Activated CD4-positive, alpha-beta T cell treated with anti-CD3 and anti-CD28 coated beads, Interleukin-2, Interleukin-6, amounts not matched to agents 100 ng/mL and 50 ng/mL, durations not matched to agents 16 hours and 8 hours (primary cell): Measurements from ENCODE around the gene ZGLP1.
A peak's percentile ranks its signal among the peaks of the same experiment; 100 is the strongest.

Experiments used
- DNase-seq: peaks from one replicate; pipeline ENCODE4 v3.0.0-alpha.2; 2020

ZGLP1 gene

GRCh38 chr19:10271543-10272086 is 38.0 kb downstream of the ZGLP1 start:
- DNase-seq = peak; percentile 53

DNA sequence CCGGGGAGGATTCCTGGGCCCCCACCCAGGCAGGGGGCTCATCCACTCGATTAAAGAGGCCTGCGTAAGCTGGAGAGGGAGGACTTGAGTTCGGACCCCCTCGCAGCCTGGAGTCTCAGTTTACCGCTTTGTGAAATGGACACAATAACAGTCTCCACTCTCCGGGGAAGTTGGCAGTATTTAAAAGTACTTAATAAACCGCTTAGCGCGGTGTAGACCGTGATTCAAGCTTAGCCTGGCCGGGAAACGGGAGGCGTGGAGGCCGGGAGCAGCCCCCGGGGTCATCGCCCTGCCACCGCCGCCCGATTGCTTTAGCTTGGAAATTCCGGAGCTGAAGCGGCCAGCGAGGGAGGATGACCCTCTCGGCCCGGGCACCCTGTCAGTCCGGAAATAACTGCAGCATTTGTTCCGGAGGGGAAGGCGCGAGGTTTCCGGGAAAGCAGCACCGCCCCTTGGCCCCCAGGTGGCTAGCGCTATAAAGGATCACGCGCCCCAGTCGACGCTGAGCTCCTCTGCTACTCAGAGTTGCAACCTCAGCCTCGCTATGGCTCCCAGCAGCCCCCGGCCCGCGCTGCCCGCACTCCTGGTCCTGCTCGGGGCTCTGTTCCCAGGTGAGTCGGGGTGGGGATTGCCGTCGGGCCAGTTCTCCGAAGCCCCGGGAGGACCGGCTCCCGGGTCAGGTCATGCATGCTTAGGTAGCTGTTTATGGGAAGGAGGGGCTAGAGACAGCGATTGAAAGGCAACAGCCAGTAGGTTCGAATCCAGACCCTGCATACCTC is 38.8 kb downstream of the ZGLP1 start, which contains the start of gene ICAM1:
Gene ICAM1, plus strand, starts transcription at position 505 of the 779 bp plus-strand sequence. Its CDS starts 40 bp downstream, at position 545.
- DNase-seq = peak; percentile 91

DNA sequence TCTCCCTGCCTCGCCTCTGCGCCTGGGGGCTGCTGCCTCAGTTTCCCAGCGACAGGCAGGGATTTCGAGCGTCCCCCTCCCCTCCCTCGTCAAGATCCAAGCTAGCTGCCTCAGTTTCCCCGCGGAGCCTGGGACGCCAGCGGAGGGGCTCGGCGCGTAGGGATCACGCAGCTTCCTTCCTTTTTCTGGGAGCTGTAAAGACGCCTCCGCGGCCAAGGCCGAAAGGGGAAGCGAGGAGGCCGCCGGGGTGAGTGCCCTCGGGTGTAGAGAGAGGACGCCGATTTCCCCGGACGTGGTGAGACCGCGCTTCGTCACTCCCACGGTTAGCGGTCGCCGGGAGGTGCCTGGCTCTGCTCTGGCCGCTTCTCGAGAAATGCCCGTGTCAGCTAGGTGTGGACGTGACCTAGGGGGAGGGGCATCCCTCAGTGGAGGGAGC is 39.4 kb downstream of the ZGLP1 start:
- DNase-seq = peak; percentile 87

DNA sequence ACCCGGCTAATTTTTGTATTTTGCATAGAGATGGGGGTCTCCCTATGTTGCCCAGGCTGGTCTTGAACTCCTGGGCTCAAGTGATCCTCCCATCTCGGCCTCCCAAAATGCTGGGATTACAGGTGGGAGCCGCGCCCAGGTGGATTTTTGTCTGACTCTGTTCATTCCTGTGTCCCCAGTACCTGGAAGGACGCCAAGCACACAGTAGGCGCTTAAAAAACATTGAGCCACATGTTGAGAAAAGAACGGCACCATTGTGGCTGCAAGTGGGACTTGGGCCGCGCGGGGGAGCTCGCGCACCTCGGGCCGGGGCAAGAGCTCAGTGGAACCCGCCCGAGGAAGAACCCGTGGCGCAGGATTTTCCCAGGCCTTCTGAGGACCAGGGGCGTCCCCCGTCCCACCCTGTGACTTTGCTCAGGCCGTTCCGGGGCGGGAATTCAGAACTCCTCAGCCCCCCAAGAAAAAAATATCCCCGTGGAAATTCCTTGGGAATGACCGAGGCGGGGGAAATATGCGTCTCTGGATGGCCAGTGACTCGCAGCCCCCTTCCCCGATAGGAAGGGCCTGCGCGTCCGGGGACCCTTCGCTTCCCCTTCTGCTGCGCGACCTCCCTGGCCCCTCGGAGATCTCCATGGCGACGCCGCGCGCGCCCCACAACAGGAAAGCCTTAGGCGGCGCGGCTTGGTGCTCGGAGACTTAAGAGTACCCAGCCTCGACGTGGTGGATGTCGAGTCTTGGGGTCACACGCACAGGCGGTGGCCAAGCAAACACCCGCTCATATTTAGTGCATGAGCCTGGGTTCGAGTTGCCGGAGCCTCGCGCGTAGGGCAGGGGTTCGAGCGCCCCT is 40.1 kb downstream of the ZGLP1 start:
- DNase-seq = peak; percentile 93

DNA sequence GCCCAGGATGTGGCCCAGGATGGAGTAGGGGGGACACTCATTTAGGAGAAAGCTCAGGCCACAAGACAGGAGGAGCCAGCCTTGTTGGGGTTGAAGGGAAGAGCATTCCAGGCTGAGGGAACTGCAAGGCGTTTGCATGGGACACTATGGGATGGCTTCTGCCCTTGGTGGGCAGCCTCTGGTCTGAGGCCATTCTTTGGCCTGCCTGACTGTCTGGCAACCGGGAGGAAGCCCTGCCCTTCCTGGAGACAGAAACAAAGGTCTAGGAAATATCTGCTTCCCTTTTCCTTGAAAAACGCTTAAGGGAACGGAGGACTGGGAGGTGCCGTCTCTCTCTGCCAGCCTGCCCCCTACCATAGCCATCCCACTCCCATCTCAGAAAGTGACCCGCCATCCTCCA is 41.5 kb downstream of the ZGLP1 start:
- DNase-seq = no peak

- no peak for DNase-seq
Observed at GRCh38 chr19:10266706-10267105, 42.9 kb downstream of the ZGLP1 start.

- DNase-seq = no peak
Observed at GRCh38 chr19:10262771-10263170, 46.8 kb downstream of the ZGLP1 start.

DNA sequence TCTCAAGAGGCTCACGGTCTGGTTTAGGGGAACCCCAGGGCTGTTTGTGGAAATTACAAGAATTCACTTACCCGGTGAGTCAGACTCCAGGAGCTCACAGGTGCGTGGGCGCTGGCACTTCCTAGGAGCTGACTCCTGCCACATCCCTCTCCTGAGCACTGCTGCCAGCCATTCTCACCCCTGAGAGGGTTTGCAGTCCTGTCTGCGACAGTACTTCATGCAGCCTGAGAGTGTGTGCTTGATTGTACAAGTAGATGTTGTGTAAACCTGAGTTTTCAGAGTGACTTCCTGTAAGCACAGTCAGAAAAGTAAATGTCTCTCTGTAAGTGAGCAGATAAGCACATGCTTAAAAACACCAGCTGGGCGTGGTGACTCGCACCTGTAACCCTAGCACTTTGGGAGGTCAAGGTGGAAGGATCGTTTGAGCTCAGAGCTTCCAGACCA is 49.5 kb downstream of the ZGLP1 start:
- DNase-seq = peak; percentile 68

- DNase-seq = peak; percentile 94
Observed at GRCh38 chr19:10259162-10259905, 50.3 kb downstream of the ZGLP1 start.

DNA sequence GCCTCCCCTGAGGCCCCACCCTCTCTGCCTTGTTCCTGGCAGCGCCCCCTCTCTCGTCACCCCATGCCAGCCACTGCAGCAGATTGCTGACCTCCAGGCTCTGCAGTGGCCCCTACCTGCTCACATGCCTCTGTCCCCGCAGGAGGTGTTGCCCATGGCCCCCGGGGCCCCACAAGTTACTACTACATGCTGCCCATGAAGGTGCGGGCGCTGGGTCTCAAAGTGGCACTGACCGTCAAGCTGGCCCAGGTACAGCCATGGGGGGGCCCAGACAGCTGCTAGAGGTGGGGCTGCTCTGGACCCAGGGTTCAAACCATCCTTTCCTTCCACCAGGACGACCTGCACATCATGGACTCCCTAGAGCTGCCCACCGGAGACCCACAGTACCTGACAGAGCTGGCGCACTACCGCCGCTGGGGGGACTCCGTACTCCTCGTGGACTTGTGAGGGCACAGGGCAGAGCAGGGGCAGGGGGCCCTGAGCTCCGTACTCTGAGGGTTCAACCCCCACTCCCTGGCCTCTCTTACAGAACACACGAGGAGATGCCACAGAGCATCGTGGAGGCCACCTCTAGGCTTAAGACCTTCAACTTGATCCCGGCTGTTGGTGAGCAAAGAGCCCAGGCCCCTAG is 51.4 kb downstream of the ZGLP1 start:
- DNase-seq = no peak

GRCh38 chr19:10256970-10257615 is 52.5 kb downstream of the ZGLP1 start:
- no peak for DNase-seq

DNA sequence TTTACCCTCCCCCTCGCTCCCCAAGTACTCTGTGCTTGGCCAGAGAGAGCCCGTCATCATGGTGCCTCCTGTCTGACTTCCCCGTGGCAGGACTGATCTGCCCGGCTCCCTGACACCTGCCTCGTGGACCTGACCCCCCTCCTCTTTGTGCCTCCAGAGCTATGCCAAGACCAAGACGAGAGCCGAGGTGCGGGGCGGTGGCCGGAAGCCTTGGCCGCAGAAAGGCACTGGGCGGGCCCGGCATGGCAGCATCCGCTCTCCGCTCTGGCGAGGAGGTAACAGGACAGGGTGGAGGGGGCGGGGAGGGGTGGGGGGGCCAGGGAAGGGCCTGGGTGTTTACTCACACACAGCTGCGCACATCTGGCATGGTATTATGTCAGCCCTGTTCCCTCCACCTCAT is 53.1 kb downstream of the ZGLP1 start:
- DNase-seq = no peak

GRCh38 chr19:10255358-10255757 is 54.3 kb downstream of the ZGLP1 start:
- no peak for DNase-seq
